IPS-20b (cell line): Measurements from ENCODE around the gene NOSTRIN.
A peak's percentile ranks its signal among the peaks of the same experiment; 100 is the strongest.
"Not testable (repeated sequence)": the region's sequence is repeated elsewhere in the genome, so short reads cannot be mapped to it uniquely, and the experiment has no call there.

Experiments
- H3K27ac ChIP-seq: one replicate; pipeline ENCODE4 v1.5.1; 2013; ENCODE audit warnings: low read length
- H3K27me3 ChIP-seq: 2 replicates; pipeline ENCODE4 v1.6.1; 2013; ENCODE audit warnings: mild to moderate bottlenecking, low read length, inconsistent platforms; ENCODE audit not compliant: insufficient read depth
- H3K36me3 ChIP-seq: 2 replicates; pipeline ENCODE4 v1.6.1; 2013; ENCODE audit warnings: low read depth, mild to moderate bottlenecking, inconsistent platforms, low read length, moderate library complexity; ENCODE audit not compliant: insufficient read depth
- H3K4me1 ChIP-seq: 2 replicates; pipeline ENCODE4 v1.6.1; 2013; ENCODE audit warnings: mild to moderate bottlenecking, control low read depth, inconsistent platforms, low read length, moderate library complexity; ENCODE audit not compliant: insufficient read depth
- H3K4me3 ChIP-seq: 2 replicates; pipeline ENCODE4 v1.5.1; 2013; ENCODE audit warnings: mild to moderate bottlenecking, low read length, inconsistent platforms
- H3K9ac ChIP-seq: 2 replicates; pipeline ENCODE4 v1.6.1; 2013; ENCODE audit warnings: low read depth, mild to moderate bottlenecking, inconsistent platforms, low read length, moderate library complexity
- H3K9me3 ChIP-seq: 2 replicates; pipeline ENCODE4 v1.6.1; 2013; ENCODE audit warnings: mild to moderate bottlenecking, low read depth, low read length, inconsistent platforms; ENCODE audit not compliant: insufficient read depth

The NOSTRIN gene

GRCh38 chr2:168801961-168802858 is at the start of gene NOSTRIN:
TSS of gene NOSTRIN (plus strand) at chr2:168802637. CDS start at chr2:168802647, 10 bp downstream.
- Histone ChIP-seq H3K4me1 (peaks cover 25% of the 10 kb centered on the region), H3K36me3 (no peaks in the 10 kb centered on the region), H3K27me3 (no peaks in the 10 kb centered on the region), H3K9ac (no peak within 1 kb of the TSS), H3K27ac (no peak within 1 kb of the TSS), H3K9me3 (no peaks in the 10 kb centered on the region), H3K4me3 (peak within 1 kb of the TSS; percentile 18; the same call in 1 of the 2 replicates)

GRCh38 chr2:168753765-168754329 is 48.6 kb upstream of the NOSTRIN start:
- Histone ChIP-seq H3K9ac (no peak overlapping the region), H3K27ac (no peak overlapping the region)

GRCh38 chr2:168757223-168757622 is 45.2 kb upstream of the NOSTRIN start:
- Histone ChIP-seq H3K9me3 (no peaks in the 10 kb centered on the region), H3K4me3 (no peak overlapping the region), H3K36me3 (no peaks in the 10 kb centered on the region), H3K4me1 (peaks cover 3% of the 10 kb centered on the region; the same call in 1 of the 2 replicates), H3K27me3 (no peaks in the 10 kb centered on the region), H3K9ac (no peak overlapping the region), H3K27ac (no peak overlapping the region)

More at GRCh38 chr2:168753765-168754329, 48.6 kb upstream of the NOSTRIN start:
- Histone ChIP-seq H3K9me3 (no peaks in the 10 kb centered on the region), H3K4me3 (no peak overlapping the region), H3K4me1 (peaks cover 3% of the 10 kb centered on the region; the same call in 1 of the 2 replicates), H3K36me3 (no peaks in the 10 kb centered on the region), H3K27me3 (no peaks in the 10 kb centered on the region)

GRCh38 chr2:168758970-168759820 is 43.2 kb upstream of the NOSTRIN start:
- Histone ChIP-seq H3K27ac (no peak overlapping the region), H3K9ac (no peak overlapping the region), H3K27me3 (no peaks in the 10 kb centered on the region), H3K4me1 (no peaks in the 10 kb centered on the region), H3K4me3 (no peak overlapping the region), H3K36me3 (no peaks in the 10 kb centered on the region), H3K9me3 (no peaks in the 10 kb centered on the region)

GRCh38 chr2:168765401-168765800 is 37.0 kb upstream of the NOSTRIN start:
- Histone ChIP-seq H3K9ac (no peak overlapping the region), H3K27ac (no peak overlapping the region), H3K4me1 (no peaks in the 10 kb centered on the region), H3K4me3 (no peak overlapping the region), H3K36me3 (peaks cover 5% of the 10 kb centered on the region; the same call in 1 of the 2 replicates), H3K27me3 (no peaks in the 10 kb centered on the region), H3K9me3 (no peaks in the 10 kb centered on the region)

- no peak overlapping the region for H3K9ac ChIP-seq
- H3K27me3 ChIP-seq: no peaks in the 10 kb centered on the region
- no peaks in the 10 kb centered on the region for H3K4me1 ChIP-seq
- H3K36me3 ChIP-seq: peaks cover 5% of the 10 kb centered on the region; the same call in 1 of the 2 replicates
- no peak overlapping the region for H3K27ac ChIP-seq
- H3K9me3 ChIP-seq: no peaks in the 10 kb centered on the region
- H3K4me3 ChIP-seq: no peak overlapping the region
Measured at GRCh38 chr2:168766600-168766999, 35.8 kb upstream of the NOSTRIN start.

- Histone ChIP-seq H3K4me1 (no peaks in the 10 kb centered on the region), H3K9ac (no peak overlapping the region), H3K36me3 (peaks cover 5% of the 10 kb centered on the region; the same call in 1 of the 2 replicates), H3K9me3 (no peaks in the 10 kb centered on the region), H3K27me3 (no peaks in the 10 kb centered on the region), H3K27ac (no peak overlapping the region), H3K4me3 (no peak overlapping the region)
Measured at GRCh38 chr2:168767258-168767657, 35.2 kb upstream of the NOSTRIN start.

- H3K36me3 ChIP-seq, H3K4me3 ChIP-seq, H3K9ac ChIP-seq, H3K27me3 ChIP-seq, H3K4me1 ChIP-seq, H3K27ac ChIP-seq, H3K9me3 ChIP-seq: not testable (repeated sequence)
Measured at GRCh38 chr2:168768357-168768756, 34.1 kb upstream of the NOSTRIN start.

- no peak overlapping the region for H3K27ac ChIP-seq
- no peak overlapping the region for H3K9ac ChIP-seq
- no peaks in the 10 kb centered on the region for H3K4me1 ChIP-seq
- peaks cover 5% of the 10 kb centered on the region; the same call in 1 of the 2 replicates for H3K36me3 ChIP-seq
- peaks cover 5% of the 10 kb centered on the region; the same call in 1 of the 2 replicates for H3K9me3 ChIP-seq
- H3K4me3 ChIP-seq: no peak overlapping the region
- no peaks in the 10 kb centered on the region for H3K27me3 ChIP-seq
Measured at GRCh38 chr2:168770796-168771195, 31.6 kb upstream of the NOSTRIN start.

GRCh38 chr2:168772704-168773103 is 29.7 kb upstream of the NOSTRIN start:
- Histone ChIP-seq H3K4me3 (no peak overlapping the region), H3K27me3 (no peaks in the 10 kb centered on the region), H3K4me1 (no peaks in the 10 kb centered on the region), H3K36me3 (no peaks in the 10 kb centered on the region; the same call in 1 of the 2 replicates), H3K9ac (no peak overlapping the region), H3K27ac (no peak overlapping the region), H3K9me3 (peaks cover 7% of the 10 kb centered on the region; the same call in 1 of the 2 replicates)

- H3K9ac ChIP-seq: no peak overlapping the region
- no peak overlapping the region for H3K27ac ChIP-seq
- peaks cover 7% of the 10 kb centered on the region; the same call in 1 of the 2 replicates for H3K9me3 ChIP-seq
- no peak overlapping the region for H3K4me3 ChIP-seq
- no peaks in the 10 kb centered on the region for H3K27me3 ChIP-seq
- no peaks in the 10 kb centered on the region; the same call in 1 of the 2 replicates for H3K36me3 ChIP-seq
- H3K4me1 ChIP-seq: no peaks in the 10 kb centered on the region
Measured at GRCh38 chr2:168773128-168773527, 29.3 kb upstream of the NOSTRIN start.
